Fibroblast of skin of right biceps (primary cell): ENCODE results near the gene DESI2.
"Not testable (repeated sequence)": the region's sequence is repeated elsewhere in the genome, so short reads cannot be mapped to it uniquely, and the experiment has no call there.

Experiments used
- DNase-seq: peaks from one replicate; pipeline ENCODE4 v3.0.0-alpha.2; 2013

The DESI2 gene

DNA sequence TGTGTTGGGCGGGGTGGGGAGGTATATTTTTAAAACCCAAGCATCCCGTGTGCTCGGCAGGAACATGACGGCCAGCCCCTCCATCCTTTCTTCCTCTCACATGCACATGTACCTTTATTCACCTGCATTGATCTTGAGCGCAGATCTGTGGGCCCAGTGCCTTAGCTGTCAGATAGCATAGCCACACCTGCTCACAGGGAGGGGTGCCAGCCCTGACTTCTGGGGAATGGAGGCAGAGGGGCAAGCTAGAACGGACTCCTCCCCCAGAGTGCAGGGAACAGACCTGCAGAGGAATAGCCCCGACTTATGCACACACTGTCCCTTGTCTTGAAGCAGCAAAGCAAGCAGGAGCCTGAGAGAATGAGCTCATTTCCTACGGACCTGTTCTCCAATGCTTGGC is 56.1 kb downstream of the DESI2 start:
- no peak for DNase-seq

DNA sequence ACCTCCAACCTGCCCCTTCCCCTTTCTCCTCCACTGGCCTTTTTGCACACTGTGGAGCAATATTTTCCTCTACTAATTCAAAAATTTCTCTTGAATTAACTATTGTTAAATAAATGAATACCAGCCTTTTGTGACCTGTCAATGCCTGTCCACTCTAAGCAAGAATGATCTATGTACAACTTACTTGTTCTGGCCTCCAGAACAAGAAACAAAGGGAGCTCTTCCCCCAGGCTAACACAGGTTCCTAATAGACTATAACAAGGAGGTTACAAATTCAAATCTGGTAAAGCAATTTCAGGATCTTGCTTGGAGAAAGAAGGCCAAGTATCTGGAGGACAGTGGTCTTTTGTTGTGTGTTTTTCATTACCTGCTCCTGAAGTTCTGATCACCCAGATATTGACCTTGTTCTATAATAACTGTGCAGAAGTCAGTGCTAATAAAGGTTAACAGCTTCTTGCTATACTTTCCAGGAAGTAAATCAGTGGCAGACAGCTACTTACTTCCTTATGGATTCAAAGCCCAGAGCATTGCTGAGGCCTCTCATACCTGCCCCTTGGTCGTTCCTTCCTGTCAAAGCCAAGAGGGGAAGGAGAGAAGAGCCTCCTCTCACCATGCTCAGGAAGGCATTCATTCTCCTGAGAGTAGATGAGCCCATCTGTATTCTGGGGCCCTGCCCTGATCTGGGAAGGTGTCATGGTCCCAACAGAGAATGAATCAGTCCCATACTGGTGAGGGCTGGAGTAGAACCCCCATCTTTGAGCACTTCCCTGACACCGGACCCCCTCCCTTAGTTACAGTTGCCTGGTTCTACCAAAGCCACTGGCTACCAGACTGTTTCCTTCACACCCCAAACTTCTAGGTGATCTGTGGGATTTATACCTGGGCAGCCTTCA is 56.8 kb downstream of the DESI2 start:
- no peak for DNase-seq

DNA sequence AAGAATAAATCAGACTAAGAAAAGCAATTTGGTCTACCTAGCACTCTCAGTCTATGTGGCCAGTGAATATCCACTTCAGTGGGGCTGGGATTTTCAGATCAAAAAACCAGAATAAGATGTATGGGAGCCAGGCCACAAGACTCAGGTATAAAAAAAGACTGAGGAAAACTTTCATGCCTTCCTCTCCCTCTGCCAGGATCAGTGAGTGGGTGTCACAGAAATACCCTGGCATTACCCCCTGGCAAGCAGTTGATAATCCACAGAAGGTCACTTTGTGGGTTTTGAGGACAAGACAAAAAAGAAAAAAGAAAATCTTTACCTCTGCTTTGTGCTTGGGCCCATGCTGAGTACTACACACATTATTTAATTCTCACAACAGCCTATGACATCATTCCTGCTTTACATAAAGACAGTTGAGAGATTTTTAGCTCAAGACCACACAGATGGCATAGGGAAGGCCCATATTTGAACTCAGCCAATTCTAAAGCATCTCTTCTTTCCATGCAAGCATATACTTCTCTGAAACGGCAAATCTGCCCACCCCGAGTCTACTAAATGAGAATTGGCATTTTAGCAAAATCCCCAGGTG is 57.6 kb downstream of the DESI2 start:
- DNase-seq: no peak

DNA sequence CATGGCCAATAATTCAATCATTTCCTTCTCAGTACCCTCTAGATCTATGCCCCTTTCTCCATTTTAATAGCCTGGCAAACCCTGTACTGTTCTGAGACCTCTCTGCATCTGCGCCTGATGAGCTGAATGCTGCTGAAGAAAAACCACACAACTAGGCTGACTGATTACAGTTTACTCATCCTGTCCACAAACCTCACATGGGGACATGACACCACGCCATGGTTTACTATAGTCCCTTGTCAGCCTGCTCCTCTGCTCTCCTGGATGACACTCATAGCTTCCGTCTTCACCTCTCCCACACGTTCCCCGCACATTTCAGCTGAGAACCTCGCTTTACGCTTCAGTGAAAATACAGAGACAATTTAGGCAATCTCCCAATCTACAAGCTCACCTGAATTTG is 59.7 kb downstream of the DESI2 start:
- no peak for DNase-seq

DNA sequence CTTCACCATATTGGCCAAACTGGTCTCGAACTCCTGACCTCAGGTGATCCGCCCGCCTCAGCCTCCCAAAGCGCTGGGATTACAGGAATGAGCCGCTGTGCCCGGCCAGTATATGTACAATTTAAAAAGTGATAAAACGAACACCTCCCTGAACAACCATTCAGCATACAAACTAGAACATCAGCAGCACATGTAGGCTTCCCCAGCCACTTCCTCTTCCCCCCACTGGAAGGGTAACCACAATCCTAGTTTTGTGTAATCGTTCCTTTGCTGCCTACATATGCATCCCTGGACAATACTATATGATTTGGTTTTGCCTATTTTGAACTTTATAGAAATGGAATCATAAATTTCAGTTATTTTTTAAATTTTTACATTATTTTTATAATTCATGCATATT is 60.4 kb downstream of the DESI2 start:
- no peak for DNase-seq

DNA sequence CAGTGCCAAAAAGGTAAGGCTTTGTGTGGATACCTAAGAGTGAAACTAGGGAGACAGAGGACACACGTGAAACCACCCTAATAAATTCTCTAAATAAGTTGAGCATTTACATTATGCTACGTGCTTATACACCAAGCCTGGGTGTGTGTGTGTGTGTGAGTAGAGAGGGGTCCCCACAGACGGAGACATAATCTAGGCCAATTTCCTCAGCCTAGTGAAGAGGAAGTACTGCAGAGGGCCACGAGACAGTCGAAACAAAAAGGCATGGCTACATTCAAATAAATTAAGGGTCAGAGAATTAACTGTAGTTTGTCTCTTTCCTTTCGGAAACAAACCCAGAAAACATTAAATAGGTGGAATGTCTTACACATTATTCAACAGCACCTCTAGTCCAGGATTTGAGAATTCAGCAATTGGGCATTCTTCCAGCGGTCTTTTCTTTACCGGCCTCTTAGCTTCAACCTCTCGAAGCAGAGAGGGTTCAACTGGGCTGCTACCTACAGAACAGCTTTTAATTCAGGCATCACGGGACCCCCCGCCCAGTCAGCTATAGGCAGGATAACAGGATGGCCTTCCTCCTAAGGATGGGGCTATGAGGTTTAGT is 75.0 kb downstream of the DESI2 start:
- no peak for DNase-seq

DNA sequence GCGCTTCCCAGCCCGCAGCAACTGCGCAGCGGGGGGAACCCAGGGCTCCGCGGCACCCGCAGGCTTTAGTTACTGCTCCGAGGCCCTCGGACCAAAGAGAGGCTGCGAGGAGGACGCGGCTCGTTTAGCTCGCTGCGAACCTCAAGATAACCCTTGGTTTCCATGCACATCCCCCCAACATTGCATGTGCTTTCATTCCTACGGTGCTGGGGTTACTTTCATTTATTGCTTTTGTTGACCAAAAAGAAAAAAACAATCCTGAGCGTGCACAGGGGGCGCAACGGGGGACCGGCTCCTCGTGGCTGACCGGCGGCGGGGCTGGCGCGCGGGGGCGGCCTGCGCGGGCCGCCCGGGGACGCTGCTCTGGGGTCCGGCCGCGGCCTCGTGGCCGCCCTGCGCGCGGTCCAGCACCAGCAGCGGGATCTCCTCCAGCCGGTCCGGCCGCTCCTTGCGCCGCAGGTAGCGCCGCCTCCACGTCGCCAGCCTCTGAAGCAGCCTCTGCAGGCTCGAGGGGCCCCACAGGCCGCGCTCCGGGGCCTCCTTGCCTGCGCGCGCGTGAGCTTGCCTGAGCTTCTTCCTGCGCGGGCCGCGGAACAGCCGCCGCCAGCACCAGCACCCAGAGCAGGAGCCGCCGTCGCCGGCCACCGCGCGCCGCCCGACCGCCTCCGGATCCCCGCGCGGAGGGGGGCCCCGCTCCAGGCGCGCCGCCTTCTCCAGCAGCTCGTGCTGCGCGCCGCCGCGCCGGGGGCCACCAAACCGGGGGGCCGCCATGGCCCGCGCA is 77.4 kb downstream of the DESI2 start:
- peak; percentile 62 for DNase-seq

DNA sequence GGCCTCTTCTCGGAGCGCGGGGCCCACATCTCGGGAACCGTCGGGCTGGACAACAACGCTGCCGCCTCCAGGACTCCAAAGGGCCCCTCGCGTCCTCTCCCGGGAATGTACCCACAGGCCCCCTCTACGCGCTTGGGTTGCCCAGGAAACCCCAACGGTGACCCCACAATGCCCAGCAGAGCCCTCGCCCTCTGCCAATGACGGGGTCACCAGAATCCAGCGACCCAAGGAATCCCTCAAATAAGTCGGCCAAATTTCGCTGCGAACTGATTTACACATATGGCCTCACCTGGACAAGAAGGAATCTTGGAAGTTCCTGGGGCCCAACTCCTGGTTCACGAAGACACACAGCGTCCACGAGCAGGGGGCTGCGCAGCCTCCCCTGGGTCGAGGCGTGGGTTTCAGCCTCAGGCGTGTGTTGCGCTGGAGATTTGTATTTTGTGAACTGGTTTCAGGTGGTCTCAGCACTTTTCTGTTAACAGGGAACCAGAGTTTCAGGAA is 78.1 kb downstream of the DESI2 start:
- DNase-seq: no peak

DNA sequence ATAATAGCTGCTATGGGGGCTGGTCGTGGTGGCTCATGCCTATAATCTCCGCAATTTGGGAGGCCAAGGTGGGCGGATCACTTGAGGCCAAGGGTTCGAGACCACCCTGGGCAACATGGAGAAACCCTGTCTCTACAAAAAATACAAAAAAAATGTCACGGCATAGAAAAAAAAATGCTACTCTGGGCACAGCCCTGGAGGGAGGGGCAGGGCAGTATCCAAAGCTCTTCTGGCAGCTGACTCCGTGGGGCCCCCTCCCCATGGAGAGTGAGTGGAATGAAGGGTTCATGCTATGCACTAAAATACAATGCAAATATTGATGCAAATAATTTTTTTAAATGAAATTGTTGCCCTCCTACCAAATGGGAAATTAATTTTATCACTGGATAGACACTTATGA is 78.7 kb downstream of the DESI2 start:
- no peak for DNase-seq

DNA sequence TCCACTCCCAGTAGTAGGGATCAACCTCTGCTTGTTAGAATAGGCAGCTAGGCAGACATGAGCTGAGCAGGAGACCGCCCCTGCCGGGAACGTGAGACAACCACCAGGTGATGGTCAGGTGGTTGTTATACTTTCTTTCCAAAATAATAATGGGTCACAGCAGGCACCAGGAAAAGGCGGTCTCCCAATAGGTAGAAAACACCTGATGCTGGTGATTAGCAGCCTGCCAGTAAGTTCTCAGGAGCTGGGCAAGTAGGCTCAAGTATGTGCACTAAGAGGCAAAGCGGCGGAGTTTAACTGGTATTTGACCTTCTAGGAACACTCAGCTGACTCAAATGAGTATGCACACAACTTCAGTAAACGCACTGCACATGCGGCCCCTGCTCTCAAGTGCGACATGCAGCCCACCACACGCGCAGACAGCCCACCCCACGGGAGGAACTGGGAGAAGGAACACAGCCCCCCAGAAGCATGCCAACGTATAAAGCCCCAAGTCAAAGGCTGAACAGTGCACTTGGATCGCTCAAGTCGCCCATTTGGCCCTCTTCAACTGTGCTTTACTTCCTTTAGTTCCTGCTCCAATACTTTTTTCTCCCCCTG is 80.0 kb downstream of the DESI2 start:
- DNase-seq: no peak

DNA sequence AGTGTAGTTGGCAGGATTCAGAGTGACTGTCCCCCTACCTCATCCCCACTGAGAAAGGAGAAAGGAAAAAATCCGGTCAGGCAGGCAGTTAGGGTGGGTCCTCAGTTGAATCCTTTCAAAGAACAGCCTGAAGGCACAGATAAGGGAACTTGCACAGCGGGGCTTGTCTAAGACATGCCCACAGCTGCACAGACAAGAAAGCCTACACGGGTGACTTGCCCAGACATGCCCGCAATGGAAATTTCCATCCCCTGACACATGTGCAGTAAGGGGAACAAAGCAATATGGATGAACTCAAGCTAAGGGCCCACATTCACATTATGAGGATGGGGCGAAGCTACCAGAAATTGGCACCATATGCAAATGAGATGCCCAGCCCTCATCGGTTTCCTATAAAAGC is 82.5 kb downstream of the DESI2 start:
- peak; percentile 8 for DNase-seq

DNA sequence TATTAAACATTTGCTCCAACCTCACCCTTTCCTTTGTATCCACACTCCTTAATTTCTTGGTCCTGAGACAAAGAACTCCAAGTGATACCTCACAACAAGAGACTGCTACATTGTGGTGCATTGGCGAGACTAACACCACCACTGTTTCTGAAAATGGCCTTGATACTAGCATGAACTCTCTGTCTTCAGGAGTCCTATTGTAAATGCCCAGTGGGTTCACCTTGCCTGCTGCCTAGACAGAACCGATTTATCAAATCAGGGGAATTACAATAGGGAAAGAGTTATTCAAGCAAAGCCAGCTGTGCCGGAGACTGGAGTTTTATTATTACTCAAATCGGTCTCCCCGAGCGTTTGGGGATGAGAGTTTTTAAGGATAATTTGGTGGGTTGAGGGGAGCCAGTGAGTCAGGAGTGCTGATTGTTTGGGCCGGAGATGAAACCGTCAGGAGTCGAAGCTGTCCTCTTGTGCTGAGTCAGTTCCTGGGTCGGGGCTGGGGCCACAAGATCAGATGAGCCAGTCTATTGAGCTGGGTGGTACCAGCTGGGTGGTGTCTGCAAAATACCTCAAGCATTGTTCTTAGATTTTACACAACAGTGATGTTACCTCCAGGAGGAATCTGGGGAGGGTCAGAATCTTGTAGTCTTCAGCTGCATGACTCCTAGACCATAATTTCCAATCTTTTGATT is 83.1 kb downstream of the DESI2 start:
- DNase-seq: no peak

DNA sequence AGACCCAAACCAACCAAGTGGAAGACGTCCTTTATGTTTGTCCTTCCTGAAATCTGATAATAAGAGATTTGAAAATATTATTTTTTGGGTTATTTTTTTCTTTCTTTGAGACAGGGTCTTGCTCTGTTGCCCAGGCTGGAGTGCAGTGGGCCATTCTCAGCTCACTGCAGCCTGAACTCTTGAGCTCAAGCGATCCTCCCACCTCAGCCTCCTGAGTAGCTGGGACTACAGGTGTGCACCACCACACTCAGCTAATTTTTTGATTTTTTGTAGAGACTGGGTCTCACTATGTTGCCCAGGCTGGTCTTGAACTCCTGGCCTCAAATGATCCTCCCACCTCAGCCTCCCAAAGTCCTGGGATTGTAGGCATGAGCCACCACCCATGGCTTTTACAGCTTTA is 86.2 kb downstream of the DESI2 start:
- DNase-seq: not testable (repeated sequence)

DNA sequence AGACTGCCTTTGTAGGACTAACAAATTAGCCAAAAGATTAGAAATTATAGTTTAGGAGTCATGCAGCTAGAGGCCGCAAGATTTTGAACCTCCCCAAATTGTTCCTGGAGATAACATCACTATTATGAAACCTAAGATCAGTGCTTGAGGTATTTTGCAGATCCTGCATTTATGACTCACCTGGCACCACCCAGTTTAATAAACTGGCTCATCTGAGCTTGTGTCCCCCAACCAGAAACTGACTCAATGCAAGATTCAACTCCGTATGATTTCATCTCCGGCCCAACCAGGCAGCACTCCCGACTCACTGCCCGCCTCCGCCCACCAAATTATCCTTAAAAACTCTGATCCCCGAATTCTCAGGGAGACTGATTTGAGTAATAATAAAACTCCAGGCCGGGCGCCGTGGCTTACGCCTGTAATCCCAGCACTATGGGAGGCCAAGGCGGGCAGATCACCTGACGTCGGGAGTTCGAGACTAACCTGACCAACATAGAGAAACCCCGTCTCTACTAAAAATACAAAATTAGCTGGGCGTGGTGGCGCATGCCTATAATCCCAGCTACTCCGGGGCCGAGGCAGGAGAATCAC is 87.2 kb downstream of the DESI2 start:
- peak; percentile 31 for DNase-seq

DNA sequence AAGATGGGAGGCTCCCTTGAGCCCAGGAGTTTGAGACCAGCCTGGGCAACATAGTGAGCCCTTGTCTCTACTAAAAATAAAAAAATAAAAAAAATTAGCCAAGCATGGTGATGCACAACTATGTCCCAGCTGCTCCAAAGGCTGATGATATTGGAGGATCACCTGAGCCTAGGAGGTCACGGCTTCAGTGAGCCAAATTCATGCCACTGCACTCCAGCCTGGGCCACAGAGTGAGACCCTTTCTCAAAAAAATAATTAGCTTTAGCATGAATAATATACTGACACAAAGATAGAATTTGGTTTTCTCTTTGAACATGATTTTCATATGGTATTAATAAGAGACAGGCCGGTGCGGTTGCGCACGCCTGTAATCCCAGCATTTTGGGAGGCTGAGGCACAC is 88.8 kb downstream of the DESI2 start:
- DNase-seq: no peak

DNA sequence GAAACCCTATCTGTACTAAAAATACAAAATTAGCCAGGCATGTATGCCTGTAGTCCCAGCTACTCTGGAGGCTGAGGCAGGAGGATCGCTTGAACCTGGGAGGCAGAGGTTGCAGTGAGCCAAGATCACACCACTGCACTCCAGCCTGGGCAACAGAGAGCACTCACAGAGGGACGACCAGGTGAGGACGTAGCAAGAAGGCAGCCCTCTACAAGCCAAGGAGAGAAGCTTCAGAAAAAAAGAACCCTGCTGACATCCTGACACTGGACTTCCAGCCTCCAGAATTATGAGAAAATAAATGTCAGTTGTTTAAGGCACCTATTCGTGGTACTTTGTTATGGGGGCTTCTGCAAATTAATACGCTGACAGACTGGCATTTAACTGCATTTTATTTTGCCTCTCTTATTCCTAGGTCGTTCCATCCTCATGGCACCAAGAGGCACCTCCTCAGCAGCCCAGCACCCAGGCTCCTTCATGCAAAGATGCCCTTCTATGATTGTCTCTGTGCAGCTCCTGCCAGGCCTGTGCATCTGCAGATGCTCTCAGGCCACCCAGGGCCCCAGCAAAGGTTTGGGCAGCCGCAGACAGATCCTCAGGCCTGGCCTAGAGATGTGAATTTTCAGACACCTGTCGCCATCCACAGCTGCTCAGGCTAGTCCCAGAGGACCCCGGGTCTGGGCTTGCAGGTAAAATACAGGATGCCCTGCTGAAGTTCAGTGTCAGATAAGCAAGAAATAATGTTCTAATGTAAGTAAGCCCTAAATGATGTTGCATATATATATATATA is 96.5 kb downstream of the DESI2 start:
- no peak for DNase-seq

DNA sequence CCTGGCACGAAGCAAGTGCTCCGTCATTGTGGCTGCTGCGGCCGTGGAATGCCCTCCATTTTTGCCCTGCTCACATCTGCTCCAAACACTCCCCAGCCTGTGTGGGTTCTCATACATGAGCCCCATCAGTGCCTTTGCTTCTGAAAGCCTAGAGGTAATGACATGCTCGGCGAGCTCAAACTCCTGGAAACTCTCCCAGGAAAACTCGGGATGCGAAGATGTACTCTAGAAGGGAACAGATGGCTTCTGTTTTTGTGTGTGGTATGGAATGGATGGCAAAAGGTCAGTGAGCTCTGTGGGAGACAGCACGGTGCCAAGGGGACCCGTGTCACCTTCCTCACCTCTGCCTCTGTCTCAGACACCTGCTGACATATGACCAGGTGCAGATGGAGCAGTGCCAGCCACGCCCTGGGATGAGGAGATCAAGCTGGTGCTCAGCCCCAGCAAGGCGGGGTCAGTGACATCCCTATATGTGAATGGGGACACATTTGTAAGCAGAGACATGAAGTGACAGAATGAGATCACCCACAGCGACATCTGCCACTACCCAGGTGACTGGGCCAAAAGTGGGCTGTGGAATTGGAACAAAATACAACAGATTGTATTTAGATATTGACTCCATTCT is 98.5 kb downstream of the DESI2 start:
- no peak for DNase-seq

DNA sequence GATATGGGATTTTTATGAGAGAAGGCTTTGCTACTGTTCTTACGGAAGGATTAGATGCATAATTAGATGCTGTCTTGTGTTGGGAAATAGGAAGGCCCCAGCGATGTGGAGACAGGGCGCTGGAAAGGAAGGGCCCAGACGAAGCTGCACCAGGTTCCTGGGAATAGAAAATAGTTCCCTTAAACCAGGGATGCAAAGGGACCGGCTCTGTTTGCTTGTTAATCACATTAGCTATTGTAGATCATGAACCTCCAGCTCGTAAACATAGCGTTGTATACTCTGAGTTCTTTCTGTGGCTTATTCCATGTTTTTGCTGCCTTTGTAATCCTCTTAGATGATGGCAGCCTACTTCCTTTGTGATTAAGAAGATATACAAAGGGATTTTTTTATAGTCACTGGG is 102.7 kb downstream of the DESI2 start:
- no peak for DNase-seq

DNA sequence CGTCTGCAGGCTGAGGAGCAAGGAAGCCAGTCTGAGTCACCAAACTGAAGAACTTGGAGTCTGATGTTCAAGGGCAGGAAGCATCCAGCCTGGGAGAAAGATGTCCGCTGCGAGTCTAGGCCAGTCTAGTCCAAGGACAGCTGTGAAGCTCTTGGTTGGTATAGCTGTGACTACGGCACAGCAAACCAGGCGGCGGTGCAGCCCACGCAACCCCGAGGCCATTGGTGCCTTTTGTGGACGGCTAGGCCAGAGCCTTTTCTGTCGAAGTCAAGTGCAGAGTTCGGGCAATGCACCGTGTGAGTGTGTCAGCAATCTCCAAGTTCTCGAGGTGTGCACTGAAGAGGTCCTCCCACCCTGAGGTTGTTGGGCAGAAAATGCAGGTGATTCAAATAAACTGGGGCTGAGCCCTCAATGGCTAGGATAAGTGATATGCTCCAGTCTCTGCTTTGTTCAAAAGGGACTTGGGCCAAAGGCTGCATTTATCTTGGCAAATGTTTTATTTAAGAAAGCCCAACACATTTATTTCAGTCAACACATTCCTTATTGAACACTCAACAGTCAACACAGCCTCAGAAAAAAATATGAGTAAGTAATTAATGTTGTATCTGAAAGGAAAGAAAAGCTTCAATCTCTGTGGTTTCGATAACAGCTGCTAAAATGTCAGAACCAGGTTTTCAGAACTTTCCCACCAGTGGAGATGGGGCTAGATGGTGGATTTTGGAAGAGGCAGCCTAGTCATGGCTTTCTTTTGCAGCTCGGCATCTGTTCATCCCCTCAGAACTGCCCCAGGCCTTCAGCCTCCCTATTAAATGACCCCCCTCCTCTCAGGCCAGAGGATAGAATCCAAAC is 104.4 kb downstream of the DESI2 start:
- DNase-seq: peak; percentile 76
